Measurements from ENCODE around the gene BCAS3.

- TF ChIP-seq POLR2A (IDR thresholded peaks at IDR 0.05; ENCODE audit: low read length) (no peak), GATA1 (IDR thresholded peaks at IDR 0.05; ENCODE audit: low read depth, low read length) (no peak)
Measured at GRCh38 chr17:61403801-61404662, 726.4 kb downstream of the BCAS3 start.

All from erythroblast (primary cell).